ENCODE data around the gene LTA4H.

The LTA4H gene

GRCh38 chr12:96035283-96036236, at the start of gene LTA4H:
TSS of gene LTA4H (minus strand) at chr12:96035587. CDS start at chr12:96035519, 68 bp downstream.
- in situ Hi-C loops (cut with MboI; ENCODE audit: low sequenced_read_pairs), result no loop called here

DNA sequence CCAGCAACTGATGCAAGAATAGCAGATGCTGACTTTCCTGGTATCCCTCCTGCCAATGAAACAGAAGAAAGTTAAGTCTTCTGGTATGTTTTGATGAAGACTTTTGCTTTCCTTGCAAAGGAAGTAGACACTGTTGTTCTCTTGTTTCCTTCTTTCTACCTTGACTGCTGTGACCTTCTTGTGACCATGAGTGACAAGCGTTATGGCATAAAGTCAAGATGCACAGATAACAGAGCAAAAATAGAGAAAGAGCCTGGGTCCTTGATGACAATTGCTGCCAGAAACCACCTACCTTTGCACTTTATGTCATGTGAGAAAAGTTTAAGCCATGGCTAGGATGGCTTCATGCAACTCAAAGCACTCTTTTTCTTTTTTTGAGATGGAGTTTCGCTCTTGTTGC, 49.2 kb upstream of the LTA4H start:
- in situ Hi-C loops (cut with MboI; ENCODE audit: low sequenced_read_pairs), result no loop called here

DNA sequence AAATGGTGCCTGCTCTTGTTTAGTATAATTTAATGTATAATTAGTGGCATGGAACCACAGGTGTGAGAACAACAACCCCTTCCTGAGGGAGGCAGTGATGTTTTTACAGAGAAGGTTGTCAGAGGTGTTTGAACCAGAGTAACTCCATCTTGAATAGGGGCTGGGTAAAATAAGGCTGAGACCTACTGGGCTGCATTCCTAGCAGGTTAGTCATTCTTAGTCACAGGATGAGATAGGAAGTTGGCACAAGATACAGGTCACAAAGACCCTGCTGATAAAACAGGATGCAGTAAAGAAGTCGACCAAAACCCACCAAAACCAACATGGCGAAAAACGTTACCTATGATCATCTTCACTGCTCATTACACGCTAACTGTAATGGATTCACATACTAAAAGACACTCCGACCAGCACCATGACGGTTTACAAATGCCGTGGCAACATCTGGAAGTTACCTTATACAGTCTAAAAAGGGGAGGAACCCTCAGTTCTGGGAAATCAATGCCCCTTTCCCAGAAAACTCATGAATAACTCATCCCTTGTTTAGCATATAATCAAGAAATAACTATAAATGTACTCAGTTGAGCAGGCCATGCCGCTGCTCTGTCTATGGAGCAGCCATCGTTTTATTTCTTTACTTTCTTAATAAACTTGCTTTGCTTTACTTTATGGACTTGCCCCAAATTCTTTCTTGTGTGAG, 47.8 kb upstream of the LTA4H start:
- in situ Hi-C loops (cut with MboI; ENCODE audit: low sequenced_read_pairs), result no loop called here

DNA sequence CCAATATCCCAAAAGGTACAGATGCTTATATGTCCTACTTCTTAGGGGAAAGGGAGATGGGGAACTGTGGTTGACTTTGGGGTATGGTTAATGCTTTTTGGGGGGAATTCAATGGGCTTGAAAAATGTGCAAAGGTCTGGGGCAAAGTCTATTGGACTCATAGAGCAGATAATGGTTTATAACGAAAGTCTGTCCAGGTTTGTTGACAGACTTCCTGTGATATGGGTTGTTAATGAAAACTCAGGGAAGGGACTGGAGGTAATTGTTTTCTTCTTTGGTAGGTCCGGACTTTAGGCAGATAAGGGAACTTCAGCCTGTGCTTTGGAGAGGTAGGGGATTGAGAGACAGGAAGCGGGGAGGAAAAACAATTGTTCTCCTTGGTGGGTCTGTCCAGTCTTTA, 46.2 kb upstream of the LTA4H start:
- in situ Hi-C loops (cut with MboI; ENCODE audit: low sequenced_read_pairs), result no loop called here

DNA sequence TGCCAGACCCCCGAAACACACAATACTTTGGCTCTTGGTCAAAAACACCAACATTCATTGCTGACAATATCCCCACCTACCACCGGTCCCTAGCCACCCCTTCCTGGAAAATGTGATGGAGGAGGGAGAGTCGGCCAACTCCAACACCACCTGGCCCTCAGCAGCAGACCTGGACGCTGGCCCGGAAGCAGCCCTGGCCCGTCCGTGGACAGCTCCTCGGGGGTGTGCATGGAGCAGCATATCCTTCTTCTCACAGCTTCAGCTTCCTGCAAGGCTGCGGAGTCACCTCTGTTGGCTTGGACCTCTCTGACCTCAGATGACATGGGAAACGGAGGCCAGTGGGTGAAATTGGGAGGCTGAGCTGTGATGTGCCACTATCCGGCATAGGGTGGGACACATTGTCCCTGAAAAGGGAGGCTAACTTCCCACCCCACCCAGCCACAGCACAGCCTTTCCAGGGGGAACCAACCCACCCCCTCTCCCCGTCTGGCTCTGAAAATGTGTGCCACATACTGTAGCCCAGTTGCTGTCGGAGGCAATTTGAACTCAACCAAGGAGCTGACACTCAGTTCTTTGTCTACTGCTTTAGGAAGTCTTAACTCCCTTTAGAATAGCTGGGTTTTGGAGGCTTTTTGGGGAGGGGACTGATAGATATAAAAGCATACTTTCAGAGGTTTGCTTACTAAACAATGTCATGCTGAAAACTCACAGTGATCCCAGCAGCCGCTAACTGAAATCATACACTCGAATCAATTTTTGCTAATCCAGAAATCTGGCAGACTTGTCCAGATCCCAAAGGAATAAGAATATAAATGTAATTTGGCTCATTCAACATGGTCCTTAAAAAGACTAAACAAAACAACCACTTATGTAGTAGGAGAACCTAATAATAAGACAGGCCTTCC, 43.1 kb upstream of the LTA4H start:
- in situ Hi-C loops (cut with MboI; ENCODE audit: low sequenced_read_pairs), result no loop called here

- in situ Hi-C loops (cut with MboI; ENCODE audit: low sequenced_read_pairs), result no loop called here
These were observed 41.7 kb upstream of the LTA4H start for GRCh38 chr12:96077081-96077480.

GRCh38 chr12:96075560-96075959, 40.2 kb upstream of the LTA4H start:
- in situ Hi-C loops (cut with MboI; ENCODE audit: low sequenced_read_pairs), result no loop called here

GRCh38 chr12:96073346-96074330, 38.3 kb upstream of the LTA4H start:
- in situ Hi-C loops (cut with MboI; ENCODE audit: low sequenced_read_pairs), result no loop called here

GRCh38 chr12:96070670-96071279, 35.4 kb upstream of the LTA4H start:
- in situ Hi-C loops (cut with MboI; ENCODE audit: low sequenced_read_pairs), result no loop called here

DNA sequence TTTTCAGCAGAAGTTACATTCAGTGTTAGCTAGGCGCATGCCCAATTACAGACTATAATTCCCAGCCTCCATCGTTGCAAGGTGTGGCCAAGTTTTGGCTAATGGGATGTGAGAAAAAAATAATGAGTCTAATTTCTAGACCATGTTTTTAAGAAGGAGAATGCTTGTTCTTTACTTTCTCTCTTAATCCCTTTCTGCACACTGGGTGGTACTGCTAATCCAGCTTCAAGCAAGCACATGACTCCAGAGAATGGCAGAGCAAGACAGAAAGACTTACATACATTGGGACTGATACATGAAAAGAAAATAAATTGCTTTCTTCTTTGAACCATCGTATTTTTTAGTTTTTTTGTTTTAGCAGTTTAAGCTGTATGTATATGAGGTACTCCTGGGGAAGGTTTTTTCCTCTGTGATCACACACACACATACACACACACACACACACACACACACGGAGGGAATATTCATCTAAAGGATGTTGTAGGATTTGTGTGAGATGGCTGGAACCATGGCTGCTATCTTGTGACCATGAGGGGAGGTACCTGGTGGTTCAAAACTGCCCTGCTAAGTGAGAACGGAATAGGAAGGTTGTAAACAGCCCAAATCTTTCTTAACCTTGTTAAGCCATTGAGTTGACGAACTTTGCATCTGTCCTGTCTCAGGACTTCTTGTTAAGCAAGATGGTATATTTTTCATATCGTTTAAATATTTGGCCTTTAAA, 34.3 kb upstream of the LTA4H start:
- in situ Hi-C loops (cut with MboI; ENCODE audit: low sequenced_read_pairs), result loop anchor here (5.0 to 10.0 kb wide), 2 partner anchors 133 to 445 kb away; no protein-coding TSS in a partner anchor

- in situ Hi-C loops (cut with MboI; ENCODE audit: low sequenced_read_pairs), result loop anchor here (5.0 to 10.0 kb wide), 2 partner anchors 134 to 446 kb away; no protein-coding TSS in a partner anchor
These were observed 33.2 kb upstream of the LTA4H start for GRCh38 chr12:96068636-96069035.

GRCh38 chr12:96068111-96068510, 32.7 kb upstream of the LTA4H start:
- in situ Hi-C loops (cut with MboI; ENCODE audit: low sequenced_read_pairs), result loop anchor here (5.0 to 10.0 kb wide), 2 partner anchors 134 to 447 kb away; no protein-coding TSS in a partner anchor

- in situ Hi-C loops (cut with MboI; ENCODE audit: low sequenced_read_pairs), result loop anchor here (5.0 to 10.0 kb wide), 2 partner anchors 137 to 449 kb away; no protein-coding TSS in a partner anchor
These were observed 30.4 kb upstream of the LTA4H start for GRCh38 chr12:96065776-96066175.

DNA sequence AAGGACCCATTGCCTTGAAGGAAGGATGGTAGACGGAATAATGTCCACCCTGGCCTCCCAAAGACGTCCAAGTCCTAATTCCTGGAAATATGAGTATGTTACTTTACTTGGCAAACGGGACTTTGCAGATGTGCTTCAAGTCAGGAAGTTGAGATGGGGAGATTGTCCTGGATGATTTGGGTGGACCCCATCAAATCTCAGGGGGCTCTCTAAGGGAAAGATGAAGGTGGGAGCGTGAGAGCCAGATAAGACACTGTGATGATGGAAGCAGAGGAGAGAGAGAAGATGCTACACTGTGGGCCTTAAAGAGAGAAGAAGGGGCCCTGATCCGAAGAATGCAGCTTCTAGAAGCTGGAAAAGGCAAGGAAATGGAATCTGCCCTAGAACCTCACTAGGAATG, 29.6 kb upstream of the LTA4H start:
- in situ Hi-C loops (cut with MboI; ENCODE audit: low sequenced_read_pairs), result loop anchor here (5.0 to 10.0 kb wide), 2 partner anchors 137 to 450 kb away; no protein-coding TSS in a partner anchor

DNA sequence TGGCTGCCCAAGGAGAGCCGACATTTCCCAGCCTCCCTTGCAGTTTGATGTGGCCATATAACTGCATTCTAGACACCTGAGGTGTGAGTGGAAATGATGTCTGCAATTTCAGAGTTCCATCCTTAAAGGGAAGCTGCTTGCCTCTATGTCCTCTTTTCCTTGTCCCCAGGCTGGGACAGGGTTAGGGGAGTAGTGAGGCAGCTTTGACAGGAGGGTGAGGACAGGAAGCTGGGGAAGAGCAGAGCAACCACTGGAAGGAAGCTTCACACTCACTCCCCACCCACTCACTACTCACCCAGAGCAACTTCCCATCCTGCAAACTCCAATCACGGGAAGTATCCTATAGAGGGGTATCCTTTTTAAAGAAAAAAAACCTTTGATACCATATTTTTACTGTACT, 28.9 kb upstream of the LTA4H start:
- in situ Hi-C loops (cut with MboI; ENCODE audit: low sequenced_read_pairs), result loop anchor here (10.0 kb wide), 1 partner anchor 451 kb away; no protein-coding TSS in a partner anchor

DNA sequence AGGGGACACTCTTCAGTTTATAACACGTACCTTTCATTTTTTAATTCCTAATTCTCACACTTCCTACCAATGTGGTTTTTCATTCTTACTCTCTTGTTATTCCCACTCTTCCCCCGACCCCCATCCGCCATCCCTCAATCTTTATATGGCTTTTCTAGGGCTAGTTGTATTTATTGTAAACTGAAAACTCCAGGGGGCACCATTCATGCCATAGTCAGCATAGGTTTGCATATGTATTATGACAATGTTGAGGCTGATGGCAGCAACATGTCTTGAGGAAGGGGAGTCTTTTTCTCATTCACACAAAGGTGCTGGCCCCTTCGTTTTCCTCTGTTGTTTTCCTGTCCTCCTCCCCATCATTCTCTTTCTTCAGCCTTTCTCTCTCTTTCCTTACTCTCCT, 27.7 kb upstream of the LTA4H start:
- in situ Hi-C loops (cut with MboI; ENCODE audit: low sequenced_read_pairs), result loop anchor here (10.0 kb wide), 1 partner anchor 452 kb away; no protein-coding TSS in a partner anchor

DNA sequence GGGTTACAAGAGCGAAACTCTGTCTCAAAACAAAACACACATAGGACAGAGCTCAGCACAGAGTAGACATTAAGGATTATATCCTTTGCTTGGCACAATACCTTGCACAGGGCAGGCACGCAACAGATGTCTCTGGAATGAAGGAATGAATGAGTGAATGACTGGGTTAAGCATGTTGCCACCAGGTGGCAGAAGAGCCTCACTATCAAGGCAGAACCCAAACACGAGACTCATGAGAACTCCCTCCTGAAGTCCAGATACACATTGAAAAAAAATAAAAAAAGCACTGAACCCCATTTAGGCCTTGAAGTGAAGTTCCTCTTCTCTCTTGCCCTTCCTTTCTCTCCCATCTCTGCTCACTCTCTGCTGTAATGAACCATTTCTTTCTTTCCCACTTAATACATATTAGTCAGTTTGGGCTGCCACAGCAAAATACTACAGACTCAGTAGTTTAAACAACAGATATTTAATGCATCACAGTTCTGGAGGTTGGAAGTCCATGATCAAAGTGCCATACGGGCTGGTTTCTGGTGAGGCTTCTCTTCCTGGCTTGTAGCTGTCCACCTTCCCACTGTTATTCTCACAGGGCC, 26.6 kb upstream of the LTA4H start:
- in situ Hi-C loops (cut with MboI; ENCODE audit: low sequenced_read_pairs), result loop anchor here (10.0 kb wide), 1 partner anchor 453 kb away; no protein-coding TSS in a partner anchor

DNA sequence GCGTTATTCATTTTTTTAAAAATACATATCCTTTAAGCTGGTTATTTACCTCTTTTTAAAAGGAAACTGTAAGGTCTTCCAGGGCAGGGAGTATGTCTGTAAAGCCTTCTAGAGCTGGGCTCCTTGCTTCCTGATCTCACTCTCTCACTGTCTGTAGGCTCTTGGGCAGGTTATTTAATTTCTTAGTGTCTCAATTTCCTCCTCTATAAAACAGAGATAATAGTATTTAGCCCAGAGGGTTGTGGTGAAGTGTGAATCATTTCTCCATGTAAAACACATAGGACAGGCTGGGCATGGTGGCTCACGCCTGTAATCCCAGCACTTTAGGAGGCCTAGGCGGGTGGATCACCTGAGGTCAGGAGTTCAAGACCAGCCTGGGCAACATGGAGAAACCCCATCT, 25.9 kb upstream of the LTA4H start:
- in situ Hi-C loops (cut with MboI; ENCODE audit: low sequenced_read_pairs), result loop anchor here (10.0 kb wide), 1 partner anchor 453 kb away; no protein-coding TSS in a partner anchor

Data from HL-60/S4 (cell line).